C4-2B (cell line): ENCODE results near the gene CYP2A6.

Source experiments
- CTCF ChIP-seq: fragments of 450-650 bp; conservative IDR thresholded peaks from 2 replicates; pipeline ENCODE4 v1.5.1; 2017; ENCODE audit warnings: mild to moderate bottlenecking
- ZFX ChIP-seq: fragments of 450-650 bp; IDR thresholded peaks from 2 replicates; pipeline ENCODE4 v1.6.1; 2017

- no peak for TF ChIP-seq CTCF
- no peak for TF ChIP-seq ZFX
These were observed 22.6 kb downstream of the CYP2A6 start for GRCh38 chr19:40827386-40828247.
